ENCODE data around the gene ACVR1B.

GRCh38 chr12:51976376-51977160 lies 25.1 kb downstream of the ACVR1B start:
- TF ChIP-seq POLR2A (IDR thresholded peaks at IDR 0.05) (no peak), CTCF (IDR thresholded peaks at IDR 0.05) (no peak)

All from prostate gland (tissue), 2 donors.